Neural cell (in vitro differentiated cells): Measurements from ENCODE around the gene MAP3K7CL. TPM values are rescaled to one million over a fixed set of nuclear protein-coding genes. Genes with fewer than 3 reads are reported as not detected.

ENCODE experiments used
- H2AFZ ChIP-seq: fragments of 200-600, 300-800 bp; sonication (generic), shearing (Covaris generic); 2 replicates; pipeline ENCODE4 v1.6.0; 2014; ENCODE audit warnings: low read depth, mild to moderate bottlenecking, antibody characterized with exemption, low read length, moderate library complexity
- H3F3A ChIP-seq: fragments of 200-600 bp; shearing (Covaris generic); 2 replicates; pipeline ENCODE4 v1.6.1; 2016; ENCODE audit warnings: mild to moderate bottlenecking, moderate library complexity, mixed read lengths, antibody characterized with exemption, low read length; ENCODE audit not compliant: insufficient read depth, poor library complexity, severe bottlenecking
- H3K27ac ChIP-seq: fragments of 200-600, 300-800 bp; sonication (generic), shearing (Covaris generic); 2 replicates; pipeline ENCODE4 v1.5.1; 2014; ENCODE audit warnings: mild to moderate bottlenecking, low read length, moderate library complexity
- H3K27me3 ChIP-seq: fragments of 300-800, 200-600 bp; sonication (generic), shearing (Covaris generic); 2 replicates; pipeline ENCODE4 v1.6.0; 2014; ENCODE audit warnings: mild to moderate bottlenecking, low read depth, low read length, moderate library complexity; ENCODE audit not compliant: insufficient read depth
- H3K36me3 ChIP-seq: fragments of 300-800, 200-600 bp; sonication (generic), shearing (Covaris generic); 2 replicates; pipeline ENCODE4 v1.5.1; 2014; ENCODE audit warnings: mild to moderate bottlenecking, antibody characterized with exemption, low read length, moderate library complexity; ENCODE audit not compliant: insufficient read depth
- H3K4me2 ChIP-seq: fragments of 300-800, 200-600 bp; sonication (generic), shearing (Covaris generic); 2 replicates; pipeline ENCODE4 v1.6.0; 2014; ENCODE audit warnings: mild to moderate bottlenecking, low read length
- H3K4me3 ChIP-seq: fragments of 300-800, 200-600 bp; sonication (generic), shearing (Covaris generic); 2 replicates; pipeline ENCODE4 v1.5.1; 2014; ENCODE audit warnings: mild to moderate bottlenecking, low read length, moderate library complexity
- H3K79me2 ChIP-seq: fragments of 200-600 bp; shearing (Covaris generic); replicated peaks from 2 replicates; pipeline ENCODE4 v1.6.0; 2014; ENCODE audit warnings: mild to moderate bottlenecking, low read length, moderate library complexity; ENCODE audit not compliant: insufficient read depth
- H3K9ac ChIP-seq: fragments of 300-800, 200-600 bp; sonication (generic), shearing (Covaris generic); 2 replicates; pipeline ENCODE4 v1.6.1; 2016; ENCODE audit warnings: mild to moderate bottlenecking, low read length, mixed read lengths
- H3K9me2 ChIP-seq: fragments of 200-600 bp; shearing (Covaris generic); 2 replicates; pipeline ENCODE4 v1.6.1; 2016; ENCODE audit warnings: mild to moderate bottlenecking, low read length, mixed read lengths; ENCODE audit not compliant: insufficient read depth
- H3K9me3 ChIP-seq: fragments of 200-600, 300-800 bp; sonication (generic), shearing (Covaris generic); 2 replicates; pipeline ENCODE4 v1.6.1; 2016; ENCODE audit warnings: mild to moderate bottlenecking, mixed run types, low read length, moderate library complexity, mixed read lengths
- H4K20me1 ChIP-seq: fragments of 200-600 bp; shearing (Covaris generic); 2 replicates; pipeline ENCODE4 v1.6.1; 2016; ENCODE audit warnings: mild to moderate bottlenecking, mixed run types; ENCODE audit not compliant: insufficient read depth
- CTCF ChIP-seq: fragments of 450-650 bp; IDR thresholded peaks from 2 replicates; pipeline ENCODE4 v1.5.1; 2014; ENCODE audit warnings: antibody characterized with exemption, mild to moderate bottlenecking, moderate library complexity; ENCODE audit not compliant: poor library complexity, severe bottlenecking
- EP300 ChIP-seq: fragments of 450-650 bp; conservative IDR thresholded peaks from 2 replicates; pipeline ENCODE4 v1.6.1; 2014; ENCODE audit warnings: antibody characterized with exemption, mild to moderate bottlenecking, moderate library complexity; ENCODE audit not compliant: poor library complexity, severe bottlenecking
- EZH2 ChIP-seq: fragments of 200-600, 300-800 bp; shearing (Covaris generic), sonication (generic); IDR thresholded peaks from 2 replicates; pipeline ENCODE4 v1.6.1; 2014; ENCODE audit warnings: antibody characterized with exemption, low read length, borderline replicate concordance, mild to moderate bottlenecking; ENCODE audit not compliant: insufficient read depth, poor library complexity, severe bottlenecking
- MXI1 ChIP-seq: fragments of 450-650 bp; conservative IDR thresholded peaks from 2 replicates; pipeline ENCODE4 v1.6.1; 2014; ENCODE audit warnings: antibody characterized with exemption, mild to moderate bottlenecking; ENCODE audit not compliant: poor library complexity, severe bottlenecking
- POLR2AphosphoS5 ChIP-seq: IDR thresholded peaks from 2 replicates; pipeline ENCODE4 v1.6.1; 2012
- RAD21 ChIP-seq: fragments of 450-650 bp; conservative IDR thresholded peaks from 2 replicates; pipeline ENCODE4 v1.6.1; 2014; ENCODE audit warnings: antibody characterized with exemption, mild to moderate bottlenecking, moderate library complexity
- SMC3 ChIP-seq: fragments of 450-650 bp; conservative IDR thresholded peaks from 2 replicates; pipeline ENCODE4 v1.6.1; 2014; ENCODE audit warnings: antibody characterized with exemption, mild to moderate bottlenecking, moderate library complexity; ENCODE audit not compliant: poor library complexity
- TAF1 ChIP-seq: IDR thresholded peaks from 2 replicates; pipeline ENCODE4 v1.6.1; 2012; ENCODE audit warnings: low read depth
- polyA plus RNA-seq: library from polyadenylated mRNA; depleted of rRNA; stranded (reverse); fragments of >200 nt; gene quantifications from 2 replicates; pipeline ENCODE4 v1.2.3, GENCODE V29; 2014
- TF ChIP-seq, protein P1 (sequence below): IDR thresholded peaks from 2 replicates; pipeline ENCODE4 v1.6.1; 2012; ENCODE audit warnings: borderline replicate concordance

MAP3K7CL gene
- polyA plus RNA-seq, 1 donor from 2014 or later: not detected

GRCh38 chr21:29184037-29184436 is 53.6 kb downstream of the MAP3K7CL start:
- Histone ChIP-seq H2AFZ (no peak overlapping the region), H3K4me2 (no peak overlapping the region), H3K27ac (no peak overlapping the region), H3F3A (no peaks in the 10 kb centered on the region), H4K20me1 (no peaks in the 10 kb centered on the region), H3K79me2 (no peaks in the 10 kb centered on the region), H3K4me3 (no peak overlapping the region), H3K36me3 (no peaks in the 10 kb centered on the region), H3K27me3 (no peaks in the 10 kb centered on the region), H3K9me2 (no peaks in the 10 kb centered on the region), H3K9ac (no peak overlapping the region), H3K9me3 (no peaks in the 10 kb centered on the region)
- no peak for TF ChIP-seq EP300
- TF ChIP-seq EZH2: no peak
- TF ChIP-seq RAD21: no peak

DNA sequence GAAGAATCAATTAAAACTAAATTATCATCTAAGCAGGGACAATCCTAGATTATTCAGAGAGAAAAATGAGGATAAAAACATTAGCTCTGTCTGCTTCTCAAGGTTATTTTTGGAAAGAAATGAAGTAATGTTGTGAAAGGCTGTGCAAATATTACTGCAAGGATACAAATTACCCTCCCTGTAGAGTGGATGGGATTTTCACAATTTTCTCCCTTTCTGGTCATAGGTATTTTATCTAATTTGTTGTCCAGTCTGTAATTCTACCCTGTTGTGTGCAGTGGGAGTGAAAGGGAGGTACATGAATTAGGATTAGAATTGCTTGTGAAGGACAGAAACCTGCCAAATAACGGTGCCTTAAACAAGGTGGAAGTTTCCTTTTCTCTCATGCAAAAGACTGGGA is 54.7 kb downstream of the MAP3K7CL start:
- no peaks in the 10 kb centered on the region for H3K27me3 ChIP-seq
- H3K79me2 ChIP-seq: no peaks in the 10 kb centered on the region
- no peaks in the 10 kb centered on the region for H3K9me2 ChIP-seq
- no peak overlapping the region for H3K4me2 ChIP-seq
- no peak overlapping the region for H3K27ac ChIP-seq
- no peak overlapping the region for H3K4me3 ChIP-seq
- H4K20me1 ChIP-seq: no peaks in the 10 kb centered on the region
- no peaks in the 10 kb centered on the region for H3F3A ChIP-seq
- TF ChIP-seq MXI1 (no peak), SMC3 (no peak), EZH2 (no peak)
- TF ChIP-seq, protein P1, sequence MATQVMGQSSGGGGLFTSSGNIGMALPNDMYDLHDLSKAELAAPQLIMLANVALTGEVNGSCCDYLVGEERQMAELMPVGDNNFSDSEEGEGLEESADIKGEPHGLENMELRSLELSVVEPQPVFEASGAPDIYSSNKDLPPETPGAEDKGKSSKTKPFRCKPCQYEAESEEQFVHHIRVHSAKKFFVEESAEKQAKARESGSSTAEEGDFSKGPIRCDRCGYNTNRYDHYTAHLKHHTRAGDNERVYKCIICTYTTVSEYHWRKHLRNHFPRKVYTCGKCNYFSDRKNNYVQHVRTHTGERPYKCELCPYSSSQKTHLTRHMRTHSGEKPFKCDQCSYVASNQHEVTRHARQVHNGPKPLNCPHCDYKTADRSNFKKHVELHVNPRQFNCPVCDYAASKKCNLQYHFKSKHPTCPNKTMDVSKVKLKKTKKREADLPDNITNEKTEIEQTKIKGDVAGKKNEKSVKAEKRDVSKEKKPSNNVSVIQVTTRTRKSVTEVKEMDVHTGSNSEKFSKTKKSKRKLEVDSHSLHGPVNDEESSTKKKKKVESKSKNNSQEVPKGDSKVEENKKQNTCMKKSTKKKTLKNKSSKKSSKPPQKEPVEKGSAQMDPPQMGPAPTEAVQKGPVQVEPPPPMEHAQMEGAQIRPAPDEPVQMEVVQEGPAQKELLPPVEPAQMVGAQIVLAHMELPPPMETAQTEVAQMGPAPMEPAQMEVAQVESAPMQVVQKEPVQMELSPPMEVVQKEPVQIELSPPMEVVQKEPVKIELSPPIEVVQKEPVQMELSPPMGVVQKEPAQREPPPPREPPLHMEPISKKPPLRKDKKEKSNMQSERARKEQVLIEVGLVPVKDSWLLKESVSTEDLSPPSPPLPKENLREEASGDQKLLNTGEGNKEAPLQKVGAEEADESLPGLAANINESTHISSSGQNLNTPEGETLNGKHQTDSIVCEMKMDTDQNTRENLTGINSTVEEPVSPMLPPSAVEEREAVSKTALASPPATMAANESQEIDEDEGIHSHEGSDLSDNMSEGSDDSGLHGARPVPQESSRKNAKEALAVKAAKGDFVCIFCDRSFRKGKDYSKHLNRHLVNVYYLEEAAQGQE: no peak
- H3K36me3 ChIP-seq: no peaks in the 10 kb centered on the region
- H3K9me3 ChIP-seq: no peaks in the 10 kb centered on the region
- no peak overlapping the region for H2AFZ ChIP-seq
- H3K9ac ChIP-seq: no peak overlapping the region

DNA sequence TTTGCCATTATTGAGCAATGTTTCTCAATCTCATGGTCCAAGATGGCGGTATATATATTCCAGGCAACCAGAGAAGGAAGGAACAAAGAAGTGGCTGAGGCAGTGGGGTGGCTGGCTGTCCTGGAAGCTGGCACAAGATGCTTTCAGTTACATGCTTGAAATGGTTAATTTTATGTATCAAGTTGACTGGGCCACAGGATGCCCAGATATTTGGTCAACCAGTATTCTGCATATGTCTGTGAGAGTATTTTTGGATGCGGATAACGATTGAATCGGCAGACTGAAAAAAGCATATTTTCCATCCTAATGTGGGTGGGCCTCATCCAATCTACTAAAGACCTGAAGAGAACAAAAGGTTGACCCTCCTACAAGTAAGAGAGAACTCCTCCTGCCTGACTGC is 55.2 kb downstream of the MAP3K7CL start:
- TF ChIP-seq, protein P1: no peak
- TF ChIP-seq CTCF: no peak
- no peak for TF ChIP-seq SMC3
- TF ChIP-seq MXI1: no peak
- no peak for TF ChIP-seq EZH2
- TF ChIP-seq POLR2AphosphoS5: no peak
- no peak for TF ChIP-seq EP300
- no peak for TF ChIP-seq RAD21
- no peak for TF ChIP-seq TAF1
- H3K4me2 ChIP-seq: no peak overlapping the region

More for the DNA sequence above, 55.2 kb downstream of the MAP3K7CL start:
- Histone ChIP-seq H3K9me3 (no peaks in the 10 kb centered on the region), H3K4me3 (no peak overlapping the region), H3K9me2 (no peaks in the 10 kb centered on the region), H3K79me2 (no peaks in the 10 kb centered on the region), H4K20me1 (no peaks in the 10 kb centered on the region), H3K9ac (no peak overlapping the region), H3K27ac (no peak overlapping the region), H3K36me3 (no peaks in the 10 kb centered on the region), H3K27me3 (no peaks in the 10 kb centered on the region), H3F3A (no peaks in the 10 kb centered on the region), H2AFZ (no peak overlapping the region)
